SK-N-MC (cell line): Measurements from ENCODE around the gene PTPN21.

Experiments
- EZH2 ChIP-seq: fragments of 200-600 bp; sonication (generic); IDR thresholded peaks from one replicate; pipeline ENCODE4 v1.6.1; 2017; ENCODE audit warnings: antibody characterized with exemption
- FOXP2 ChIP-seq: optimal IDR thresholded peaks from 2 replicates; pipeline ENCODE3; 2011; ENCODE audit warnings: mild to moderate bottlenecking, moderate library complexity; ENCODE audit not compliant: insufficient read depth; ENCODE audit errors: extremely low read length, control extremely low read depth
- POLR2AphosphoS5 ChIP-seq: IDR thresholded peaks from 2 replicates; pipeline ENCODE4 v1.6.1; 2012; ENCODE audit warnings: mild to moderate bottlenecking, low read depth, low read length, borderline replicate concordance

GRCh38 chr14:88515499-88516221 lies 39.1 kb downstream of the PTPN21 start:
- TF ChIP-seq POLR2AphosphoS5 = no peak
- no peak for TF ChIP-seq EZH2
- TF ChIP-seq FOXP2 = no peak
